Naive thymus-derived CD8-positive, alpha-beta T cell (primary cell): ENCODE results near the gene CDC42BPB. TPM values are rescaled to one million over a fixed set of nuclear protein-coding genes. Genes with fewer than 3 reads are reported as not detected.
"Not testable (repeated sequence)": the region's sequence is repeated elsewhere in the genome, so short reads cannot be mapped to it uniquely, and the experiment has no call there.

ENCODE experiments used
- ATAC-seq, 2 donors: fragments of 150-1000 bp; cut with Tn5 transposase in 1 of 2; sonication (Bioruptor Pico), chemical (Tn5 transposase) in 1 of 2; 1 replicate in 1 of 2; 2 replicates in 1 of 2; pipeline ENCODE4 v1.10.0; 2021; ENCODE audit warnings: mild to moderate bottlenecking in 2 of 2, moderate library complexity in 2 of 2
- POLR2A ChIA-PET: fragments of 350-600 bp; sonication (Branson Sonifier 250); formaldehyde crosslinking; loops from one replicate; lab custom pipeline; 2021; ENCODE audit warnings: antibody characterized with exemption; lab: Charles Lee
- DNase-seq, 10 donors: peaks; one replicate each; pipeline versions ENCODE4 v3.0.0 to v3.0.0-alpha.2; 2020 to 2022
- H3K27ac Mint-ChIP-seq, 10 donors: one replicate each; pipeline ENCODE4 v1.8.0; 2020 to 2022; ENCODE audit warnings: mild to moderate bottlenecking in 10 of 10, mixed read lengths in 10 of 10, moderate library complexity in 4 of 10, inconsistent platforms in 1 of 10
- H3K27me3 Mint-ChIP-seq, 5 donors: one replicate each; pipeline ENCODE4 v1.8.0; 2021 to 2022; ENCODE audit warnings: mixed read lengths in 5 of 5
- H3K36me3 Mint-ChIP-seq, 3 donors: one replicate each; pipeline ENCODE4 v1.8.0; 2020 to 2022; ENCODE audit warnings: mixed read lengths in 3 of 3, mild to moderate bottlenecking in 2 of 3, inconsistent platforms in 1 of 3
- H3K4me1 Mint-ChIP-seq, 4 donors: one replicate each; pipeline ENCODE4 v1.8.0; 2021 to 2022; ENCODE audit warnings: mixed read lengths in 4 of 4
- H3K4me3 Mint-ChIP-seq, 10 donors: one replicate each; pipeline ENCODE4 v1.8.0; 2020 to 2022; ENCODE audit warnings: mild to moderate bottlenecking in 10 of 10, mixed read lengths in 10 of 10, moderate library complexity in 6 of 10, inconsistent platforms in 1 of 10
- H3K9me3 Mint-ChIP-seq, 9 donors: one replicate each; pipeline ENCODE4 v1.8.0; 2020 to 2022; ENCODE audit warnings: mixed read lengths in 9 of 9, mild to moderate bottlenecking in 3 of 9, inconsistent platforms in 1 of 9, moderate library complexity in 1 of 9
- polyA plus RNA-seq, 3 donors: library from polyadenylated mRNA; unstranded; fragments of 300-500 nt; fragmentation: Illumina TruSeq; gene quantifications; one replicate each; pipeline ENCODE4 v1.2.3, GENCODE V29; 2021
- total RNA-seq, 8 experiments: library from RNA in 2 of 8; stranded (reverse) in 2 of 8; gene quantifications; one replicate each; pipeline ENCODE4 v1.2.3 and lab custom pipeline; 2021 to 2026

Gene CDC42BPB
- total and polyA plus RNA-seq, 5 experiments from 2014 or later: 0.20 to 6.3 (median 0.73) TPM

DNA sequence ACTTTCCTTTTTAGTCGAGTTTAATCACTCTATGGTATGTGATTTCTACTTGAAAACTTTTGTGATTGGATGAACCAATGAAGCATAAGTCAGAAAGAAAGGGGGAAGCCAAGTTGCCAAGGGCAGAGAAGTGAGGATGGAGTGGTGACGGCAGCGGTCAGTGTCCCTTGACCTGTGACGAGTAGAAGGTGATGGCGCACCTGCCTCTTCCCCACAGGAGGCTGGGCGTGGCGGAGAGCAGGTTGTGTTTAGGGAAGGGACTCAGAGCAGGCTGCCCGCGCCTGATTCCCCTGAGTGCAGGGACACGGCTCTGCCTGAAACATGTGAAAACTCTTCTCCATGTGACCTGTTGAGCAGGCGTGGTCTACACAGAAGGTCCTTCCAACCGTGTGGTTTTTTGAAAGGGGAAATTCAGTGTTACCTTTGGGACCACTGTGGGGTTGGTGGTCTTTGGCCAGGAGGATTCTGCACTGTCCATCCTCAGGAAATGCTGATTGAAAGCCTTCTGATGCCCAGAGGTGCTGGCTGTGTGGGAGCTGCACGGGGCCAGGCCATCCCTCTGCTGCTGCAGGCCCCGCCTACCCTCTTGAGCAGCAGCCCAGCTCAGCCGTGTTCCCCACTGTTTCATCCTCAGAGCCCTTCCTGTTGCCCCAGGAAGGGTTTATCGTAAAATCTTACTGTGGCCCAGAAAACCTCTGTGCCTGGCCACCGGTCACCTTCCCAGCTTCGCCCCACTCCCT, 158.4 kb downstream of the CDC42BPB start:
- Mint-ChIP-seq H3K36me3 (peaks cover 0 to 50% (median 11%) of the 10 kb centered on the region in 3 donors), H3K9me3 (no peaks in the 10 kb centered on the region), H3K27ac (peak overlapping the region; percentile 18 to 97 (median 77)), H3K27me3 (no peaks in the 10 kb centered on the region), H3K4me1 (peaks cover 14 to 55% (median 27%) of the 10 kb centered on the region in 4 donors), H3K4me3 (peak overlapping the region in 2 of 10 donors; percentile 37 to 46)
- ATAC-seq: no peak
- no peak for DNase-seq
- POLR2A ChIA-PET: no interaction called here

DNA sequence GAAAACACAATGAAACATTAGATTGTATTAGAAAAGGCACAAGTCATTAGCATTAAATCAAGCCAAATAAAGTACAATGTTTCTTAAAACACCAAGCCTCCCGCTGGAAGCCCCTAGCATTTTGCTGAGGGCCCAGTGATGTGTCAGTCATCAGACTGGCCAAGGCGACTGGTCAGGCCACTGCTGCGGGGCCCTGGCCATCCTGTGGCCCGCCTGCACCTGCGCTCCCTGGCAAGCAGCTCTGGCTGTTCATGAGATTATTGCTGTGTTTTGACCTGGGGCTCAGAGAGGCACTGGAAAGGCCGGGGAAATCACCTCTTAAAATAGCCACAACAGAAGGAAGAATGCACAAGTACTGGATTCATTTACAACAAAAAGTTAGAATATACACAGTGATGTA, 159.1 kb downstream of the CDC42BPB start:
- DNase-seq: no peak
- Mint-ChIP-seq H3K4me3 (no peak overlapping the region), H3K27me3 (no peaks in the 10 kb centered on the region), H3K36me3 (peaks cover 0 to 51% (median 9%) of the 10 kb centered on the region in 3 donors), H3K27ac (peak overlapping the region in 4 of 10 donors; percentile 18 to 84 (median 74)), H3K4me1 (peaks cover 12 to 50% (median 27%) of the 10 kb centered on the region in 4 donors), H3K9me3 (no peaks in the 10 kb centered on the region)
- POLR2A ChIA-PET: no interaction called here
- ATAC-seq: no peak

- no peak for DNase-seq
- Mint-ChIP-seq H3K27me3 (no peaks in the 10 kb centered on the region), H3K4me1 (peaks cover 10 to 43% (median 26%) of the 10 kb centered on the region in 4 donors), H3K4me3 (no peak overlapping the region), H3K9me3 (no peaks in the 10 kb centered on the region), H3K27ac (peak overlapping the region in 4 of 10 donors; percentile 15 to 53 (median 25)), H3K36me3 (peaks cover 0 to 55% (median 10%) of the 10 kb centered on the region in 3 donors)
- POLR2A ChIA-PET: interaction anchor here (0.5 kb wide), 1 partner anchor 300 kb away, joined by 3 read pairs; no protein-coding TSS in a partner anchor
- ATAC-seq: no peak
These were observed 159.9 kb downstream of the CDC42BPB start for GRCh38 chr14:102897299-102898027.

DNA sequence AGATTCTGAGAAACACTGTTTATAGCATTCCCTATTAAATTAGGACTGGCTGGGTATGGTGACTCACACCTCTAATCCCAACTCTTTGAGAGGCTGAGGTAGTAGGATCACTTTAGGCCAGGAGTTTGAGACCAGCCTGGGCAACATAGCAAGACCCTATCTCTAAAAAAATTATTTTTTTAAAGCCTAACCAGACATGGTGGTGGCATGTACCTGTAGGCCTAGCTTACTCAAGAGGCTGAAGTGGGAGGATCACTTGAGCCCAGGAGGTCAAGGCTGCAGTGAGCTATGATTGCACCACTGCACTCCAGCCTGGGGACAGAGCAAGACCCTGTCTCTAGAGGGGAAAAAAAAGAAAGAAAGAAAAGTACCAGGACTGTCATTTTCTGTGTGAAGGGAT, 160.6 kb downstream of the CDC42BPB start:
- POLR2A ChIA-PET, H3K9me3 Mint-ChIP-seq, DNase-seq, H3K27me3 Mint-ChIP-seq, ATAC-seq, H3K4me3 Mint-ChIP-seq: not testable (repeated sequence)
- peak overlapping the region in 3 of 10 donors; percentile 8 to 48 (median 41) for H3K27ac Mint-ChIP-seq
- H3K4me1 Mint-ChIP-seq: peaks cover 10 to 36% (median 20%) of the 10 kb centered on the region in 4 donors
- peaks cover 0 to 60% (median 10%) of the 10 kb centered on the region in 3 donors for H3K36me3 Mint-ChIP-seq

DNA sequence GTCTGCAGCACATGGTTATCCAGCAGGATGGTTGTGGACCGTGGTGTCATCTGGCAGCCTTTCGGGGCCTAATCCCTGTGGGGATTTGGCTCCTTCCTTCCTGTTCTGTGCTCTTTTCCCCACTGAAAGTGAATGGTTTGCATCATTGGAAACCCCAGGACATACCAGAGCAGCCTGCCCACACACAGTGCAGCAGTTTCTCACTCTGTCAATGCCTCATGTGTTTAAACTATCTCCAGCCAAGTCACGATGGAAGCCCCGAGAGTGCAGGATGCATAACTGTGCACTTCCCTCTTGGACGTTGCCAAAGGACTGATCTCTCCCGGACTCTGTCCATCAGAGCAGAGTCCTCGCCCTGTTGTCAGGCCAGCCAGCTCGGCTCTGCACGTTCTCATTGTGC, 163.9 kb downstream of the CDC42BPB start:
- peaks cover 0 to 8% (median 1%) of the 10 kb centered on the region in 4 donors for H3K4me1 Mint-ChIP-seq
- peaks cover 0 to 75% (median 8%) of the 10 kb centered on the region in 3 donors for H3K36me3 Mint-ChIP-seq
- H3K27ac Mint-ChIP-seq: no peak overlapping the region
- H3K4me3 Mint-ChIP-seq: no peak overlapping the region
- H3K27me3 Mint-ChIP-seq: no peaks in the 10 kb centered on the region
- H3K9me3 Mint-ChIP-seq: no peaks in the 10 kb centered on the region
- ATAC-seq: no peak
- no peak for DNase-seq
- POLR2A ChIA-PET: no interaction called here

GRCh38 chr14:102892651-102893050, 164.7 kb downstream of the CDC42BPB start:
- DNase-seq: no peak
- Mint-ChIP-seq H3K27me3 (no peaks in the 10 kb centered on the region), H3K27ac (no peak overlapping the region), H3K4me1 (peaks cover 0 to 3% (median 0%) of the 10 kb centered on the region in 4 donors), H3K9me3 (no peaks in the 10 kb centered on the region), H3K4me3 (no peak overlapping the region), H3K36me3 (peaks cover 0 to 77% (median 8%) of the 10 kb centered on the region in 3 donors)
- no peak for ATAC-seq
- POLR2A ChIA-PET: no interaction called here

DNA sequence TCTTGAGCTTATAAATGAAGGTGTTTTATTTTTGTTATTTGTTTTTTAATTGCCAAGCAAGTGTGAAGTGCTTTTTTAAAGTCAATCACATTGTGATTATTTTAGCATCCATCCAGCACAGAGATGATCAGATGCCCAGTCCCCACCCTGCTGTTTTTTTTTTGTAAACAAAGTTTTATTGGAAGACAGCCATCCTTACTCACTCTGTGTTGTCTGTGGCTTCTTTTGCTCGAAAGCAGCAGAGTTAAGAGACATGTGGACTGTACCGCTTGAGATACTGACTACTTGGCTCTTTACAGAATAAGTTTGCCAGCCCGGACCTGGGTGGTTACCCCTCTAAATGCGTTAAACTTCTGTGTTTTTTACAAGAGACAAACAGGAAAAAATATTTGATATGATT, 165.8 kb downstream of the CDC42BPB start:
- peaks cover 0 to 86% (median 10%) of the 10 kb centered on the region in 3 donors for H3K36me3 Mint-ChIP-seq
- POLR2A ChIA-PET: no interaction called here

DNA sequence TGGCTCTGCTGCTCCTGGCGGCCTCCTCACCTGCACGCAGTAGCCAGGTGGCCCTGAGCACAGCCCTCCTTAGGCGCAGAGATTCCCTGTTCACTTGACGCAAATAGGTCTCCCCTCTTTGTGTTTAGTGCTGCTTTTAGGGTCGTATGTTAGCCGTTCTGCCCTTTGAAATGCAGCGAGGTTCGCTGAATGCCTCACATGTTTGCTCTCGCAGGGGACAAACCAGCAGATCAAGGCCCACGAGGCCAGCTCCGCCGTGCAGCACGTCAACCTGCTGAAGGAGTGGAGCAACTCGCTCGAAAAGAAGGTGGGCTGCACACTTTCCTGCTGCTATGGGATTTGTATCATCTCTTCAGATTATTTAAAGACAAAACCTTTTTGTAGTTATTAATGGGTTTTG, 166.2 kb downstream of the CDC42BPB start:
- Mint-ChIP-seq H3K4me3 (no peak overlapping the region), H3K27ac (no peak overlapping the region), H3K36me3 (peaks cover 0 to 89% (median 14%) of the 10 kb centered on the region in 3 donors), H3K27me3 (no peaks in the 10 kb centered on the region), H3K4me1 (no peaks in the 10 kb centered on the region), H3K9me3 (no peaks in the 10 kb centered on the region)
- DNase-seq (no peak), ATAC-seq (no peak)
- POLR2A ChIA-PET: no interaction called here

More for the DNA sequence above, 165.8 kb downstream of the CDC42BPB start:
- no peaks in the 10 kb centered on the region for H3K4me1 Mint-ChIP-seq
- no peak overlapping the region for H3K4me3 Mint-ChIP-seq
- H3K9me3 Mint-ChIP-seq: no peaks in the 10 kb centered on the region
- H3K27me3 Mint-ChIP-seq: no peaks in the 10 kb centered on the region
- ATAC-seq: no peak
- DNase-seq: no peak
- peak overlapping the region in 1 of 10 donors; percentile 8 for H3K27ac Mint-ChIP-seq

GRCh38 chr14:102889615-102890014, 167.7 kb downstream of the CDC42BPB start:
- Mint-ChIP-seq H3K9me3 (no peaks in the 10 kb centered on the region), H3K27ac (no peak overlapping the region), H3K36me3 (peaks cover 0 to 83% (median 11%) of the 10 kb centered on the region in 3 donors), H3K27me3 (no peaks in the 10 kb centered on the region), H3K4me3 (no peak overlapping the region), H3K4me1 (no peaks in the 10 kb centered on the region)
- ATAC-seq (no peak), DNase-seq (no peak)
- POLR2A ChIA-PET: no interaction called here

- no peak overlapping the region for H3K4me3 Mint-ChIP-seq
- DNase-seq (no peak), ATAC-seq (no peak)
- peak overlapping the region in 1 of 10 donors; percentile 31 for H3K27ac Mint-ChIP-seq
- H3K9me3 Mint-ChIP-seq: no peaks in the 10 kb centered on the region
- no peaks in the 10 kb centered on the region for H3K27me3 Mint-ChIP-seq
- no peaks in the 10 kb centered on the region for H3K4me1 Mint-ChIP-seq
- POLR2A ChIA-PET: interaction anchor here (0.6 kb wide), 1 partner anchor 821 kb away, joined by 6 read pairs; no protein-coding TSS in a partner anchor
- peaks cover 0 to 82% (median 13%) of the 10 kb centered on the region in 3 donors for H3K36me3 Mint-ChIP-seq
These were observed 168.6 kb downstream of the CDC42BPB start for GRCh38 chr14:102888748-102889147.

GRCh38 chr14:102885737-102886447, 171.5 kb downstream of the CDC42BPB start:
- peaks cover 0 to 77% (median 9%) of the 10 kb centered on the region in 3 donors for H3K36me3 Mint-ChIP-seq
- POLR2A ChIA-PET: no interaction called here

GRCh38 chr14:102883554-102883953, 173.8 kb downstream of the CDC42BPB start:
- ATAC-seq: no peak
- Mint-ChIP-seq H3K4me1 (no peaks in the 10 kb centered on the region), H3K27ac (peak overlapping the region in 1 of 10 donors; percentile 61)

More at GRCh38 chr14:102885737-102886447, 171.5 kb downstream of the CDC42BPB start:
- DNase-seq (no peak), ATAC-seq (no peak)
- no peaks in the 10 kb centered on the region for H3K4me1 Mint-ChIP-seq
- no peak overlapping the region for H3K4me3 Mint-ChIP-seq
- no peaks in the 10 kb centered on the region for H3K27me3 Mint-ChIP-seq
- no peak overlapping the region for H3K27ac Mint-ChIP-seq
- no peaks in the 10 kb centered on the region for H3K9me3 Mint-ChIP-seq

More at GRCh38 chr14:102883554-102883953, 173.8 kb downstream of the CDC42BPB start:
- no peak overlapping the region for H3K4me3 Mint-ChIP-seq
- H3K36me3 Mint-ChIP-seq: peaks cover 0 to 77% (median 12%) of the 10 kb centered on the region in 3 donors
- no peak for DNase-seq
- H3K9me3 Mint-ChIP-seq: no peaks in the 10 kb centered on the region
- H3K27me3 Mint-ChIP-seq: no peaks in the 10 kb centered on the region
- POLR2A ChIA-PET: no interaction called here
